GM12875 (cell line): Measurements from ENCODE around the gene WDR75.

ENCODE experiments used
- H3K4me3 ChIP-seq: one replicate; pipeline ENCODE4 v1.5.1; 2011; ENCODE audit warnings: low read depth, low read length, control low read depth
- CTCF ChIP-seq: IDR thresholded peaks from 2 replicates; pipeline ENCODE4 v1.5.1; 2011; ENCODE audit warnings: low read depth, mild to moderate bottlenecking, control low read depth, inconsistent platforms, low read length, moderate library complexity, borderline replicate concordance; ENCODE audit not compliant: insufficient read depth

The WDR75 gene

GRCh38 chr2:189441709-189442074 is 418 bp downstream of the WDR75 start:
- peak overlapping the region; percentile 80 for H3K4me3 ChIP-seq
- TF ChIP-seq CTCF: no peak

- no peak for TF ChIP-seq CTCF
- no peak overlapping the region for H3K4me3 ChIP-seq
These were observed 1.2 kb downstream of the WDR75 start for GRCh38 chr2:189442468-189442867.

GRCh38 chr2:189444322-189444721 is 3.0 kb downstream of the WDR75 start:
- TF ChIP-seq CTCF: no peak
- no peak overlapping the region for H3K4me3 ChIP-seq

GRCh38 chr2:189446780-189447179 is 5.5 kb downstream of the WDR75 start:
- no peak overlapping the region for H3K4me3 ChIP-seq
- TF ChIP-seq CTCF: no peak

GRCh38 chr2:189454009-189454408 is 12.7 kb downstream of the WDR75 start:
- TF ChIP-seq CTCF: no peak
- H3K4me3 ChIP-seq: no peak overlapping the region

GRCh38 chr2:189465076-189465475 is 23.8 kb downstream of the WDR75 start:
- TF ChIP-seq CTCF: no peak
- no peak overlapping the region for H3K4me3 ChIP-seq

- H3K4me3 ChIP-seq: no peak overlapping the region
- no peak for TF ChIP-seq CTCF
These were observed 24.2 kb downstream of the WDR75 start for GRCh38 chr2:189465478-189465877.
